ENCODE data around the gene SNX10.

DNA sequence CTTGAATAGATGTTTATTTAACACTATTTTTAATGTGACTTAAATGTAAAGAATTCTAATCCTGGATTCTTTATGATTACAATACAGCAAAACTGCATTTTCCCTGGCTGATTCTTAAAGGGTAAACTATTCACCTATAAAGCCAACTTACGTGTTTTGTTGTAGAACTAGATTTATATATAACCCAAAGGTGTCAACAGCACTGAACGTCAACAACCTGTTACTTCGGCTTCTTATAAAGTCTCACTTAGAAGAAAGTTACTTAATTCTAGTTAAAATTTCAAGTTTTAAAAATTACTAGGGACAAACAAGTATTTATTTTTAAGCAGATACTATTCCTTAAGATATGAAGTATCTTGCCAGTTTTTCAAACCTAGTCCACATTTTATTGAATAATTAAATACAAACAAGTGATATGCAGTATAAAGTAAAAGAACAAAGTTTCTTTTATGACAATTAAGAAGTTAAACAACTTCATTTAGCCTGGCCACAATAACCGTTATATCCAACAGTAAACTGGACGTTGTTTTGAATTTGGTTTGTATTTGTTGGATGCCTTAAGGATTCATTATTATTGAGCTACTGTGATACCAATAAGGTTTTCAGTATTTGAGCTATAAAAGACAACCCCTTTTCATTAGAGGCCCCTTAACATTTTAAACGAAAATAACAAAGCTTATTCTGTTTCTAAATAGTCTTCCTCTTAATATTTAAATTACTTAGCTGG, 83.1 kb downstream of the SNX10 start:
- TF ChIP-seq, protein P1, sequence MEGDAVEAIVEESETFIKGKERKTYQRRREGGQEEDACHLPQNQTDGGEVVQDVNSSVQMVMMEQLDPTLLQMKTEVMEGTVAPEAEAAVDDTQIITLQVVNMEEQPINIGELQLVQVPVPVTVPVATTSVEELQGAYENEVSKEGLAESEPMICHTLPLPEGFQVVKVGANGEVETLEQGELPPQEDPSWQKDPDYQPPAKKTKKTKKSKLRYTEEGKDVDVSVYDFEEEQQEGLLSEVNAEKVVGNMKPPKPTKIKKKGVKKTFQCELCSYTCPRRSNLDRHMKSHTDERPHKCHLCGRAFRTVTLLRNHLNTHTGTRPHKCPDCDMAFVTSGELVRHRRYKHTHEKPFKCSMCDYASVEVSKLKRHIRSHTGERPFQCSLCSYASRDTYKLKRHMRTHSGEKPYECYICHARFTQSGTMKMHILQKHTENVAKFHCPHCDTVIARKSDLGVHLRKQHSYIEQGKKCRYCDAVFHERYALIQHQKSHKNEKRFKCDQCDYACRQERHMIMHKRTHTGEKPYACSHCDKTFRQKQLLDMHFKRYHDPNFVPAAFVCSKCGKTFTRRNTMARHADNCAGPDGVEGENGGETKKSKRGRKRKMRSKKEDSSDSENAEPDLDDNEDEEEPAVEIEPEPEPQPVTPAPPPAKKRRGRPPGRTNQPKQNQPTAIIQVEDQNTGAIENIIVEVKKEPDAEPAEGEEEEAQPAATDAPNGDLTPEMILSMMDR (IDR thresholded peaks at IDR 0.05): no peak
- TF ChIP-seq POLR2A (IDR thresholded peaks at IDR 0.05) (no peak), EP300 (IDR thresholded peaks at IDR 0.05) (no peak), POLR2AphosphoS5 (IDR thresholded peaks at IDR 0.05) (peak; percentile 30)
